Inflammatory macrophage (primary cell): ENCODE measurements around the gene HPD.
"Not testable (repeated sequence)": the region's sequence is repeated elsewhere in the genome, so short reads cannot be mapped to it uniquely, and the experiment has no call there.

ENCODE experiments used
- DNase-seq, 2 donors: peaks; one replicate each; pipeline ENCODE4 v3.0.0-alpha.2; 2020 to 2022

The HPD gene

DNA sequence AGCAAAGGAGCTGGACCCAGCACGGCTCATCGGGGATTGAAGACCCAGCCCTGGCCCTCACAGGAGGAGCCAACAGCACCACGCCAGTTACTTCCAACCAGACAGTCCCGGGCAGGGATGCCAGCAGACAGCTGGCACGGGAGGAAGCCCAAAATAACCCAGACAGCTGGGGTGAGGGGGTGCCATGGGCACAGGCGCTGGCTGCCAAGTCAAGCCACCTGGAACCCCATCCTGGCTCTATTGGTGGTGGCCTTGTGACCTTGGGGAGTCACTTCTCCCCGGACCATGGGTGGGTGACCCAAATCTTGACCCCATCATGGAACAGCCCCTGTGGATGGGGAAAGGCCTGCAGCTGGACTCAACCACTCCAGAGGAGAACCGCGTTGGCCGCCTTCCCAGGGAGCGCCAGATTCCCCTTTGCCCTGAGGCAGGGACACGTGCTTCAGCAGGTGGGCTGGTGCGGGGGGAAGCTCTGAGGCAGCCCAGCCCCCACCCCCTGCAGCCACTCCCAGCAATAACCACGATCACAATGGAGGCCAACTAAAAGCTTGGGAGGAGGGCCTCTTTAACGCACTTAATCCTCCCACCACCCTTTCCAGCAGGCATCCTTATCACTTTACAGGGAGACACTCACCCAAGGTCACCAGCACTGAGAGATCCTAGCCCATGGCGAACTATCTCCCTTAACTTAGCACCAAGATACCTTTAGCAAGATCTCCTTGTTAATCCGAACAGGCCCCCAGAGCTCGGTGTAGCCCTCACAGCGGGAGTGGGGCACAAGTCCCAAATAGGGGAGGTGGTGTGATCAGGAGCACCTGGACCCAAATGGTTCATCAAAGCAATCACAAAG is 60.5 kb downstream of the HPD start:
- no peak for DNase-seq

DNA sequence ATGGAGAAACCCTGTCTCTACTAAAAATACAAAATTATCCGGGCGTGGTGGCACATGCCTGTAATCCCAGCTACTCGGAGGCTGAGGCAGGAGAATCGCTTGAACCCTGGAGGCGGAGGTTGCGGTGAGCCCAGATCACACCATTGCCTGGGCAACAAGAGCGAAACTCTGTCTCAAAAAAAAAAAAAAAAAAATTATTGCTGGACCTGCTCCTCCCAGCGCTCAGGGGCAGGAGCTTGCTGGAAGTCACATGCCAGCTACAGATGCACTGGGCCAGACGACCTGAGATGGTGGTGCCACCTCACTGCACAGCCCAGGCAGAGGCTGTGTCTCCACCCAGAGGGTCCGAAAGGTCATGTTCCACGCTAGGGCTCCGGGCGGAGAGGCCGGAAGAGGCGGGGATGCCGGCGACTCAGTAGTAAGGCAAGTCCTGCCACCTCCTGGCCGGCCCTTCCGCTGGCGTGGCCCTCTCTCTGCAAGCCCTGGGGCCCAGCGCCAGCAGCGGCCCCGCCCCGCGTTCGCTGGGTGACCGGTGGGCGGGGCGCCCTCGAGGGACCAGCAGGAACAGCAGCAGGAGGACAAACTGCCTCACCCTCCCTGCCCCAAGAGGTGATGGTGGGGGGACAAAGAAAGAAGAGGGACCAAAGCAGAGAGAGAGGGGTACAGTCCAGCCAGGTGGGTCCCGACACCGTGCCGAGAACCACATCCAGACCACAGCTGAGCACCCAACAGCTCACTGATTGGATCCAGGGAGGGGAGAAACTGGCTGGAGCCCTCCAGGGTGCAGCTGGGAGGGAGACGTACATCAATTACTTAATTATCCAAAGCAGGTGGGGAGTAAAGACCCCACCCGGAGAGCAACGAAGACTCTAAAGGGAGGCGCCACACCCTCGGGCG is 61.6 kb downstream of the HPD start:
- peak; percentile 72 for DNase-seq

DNA sequence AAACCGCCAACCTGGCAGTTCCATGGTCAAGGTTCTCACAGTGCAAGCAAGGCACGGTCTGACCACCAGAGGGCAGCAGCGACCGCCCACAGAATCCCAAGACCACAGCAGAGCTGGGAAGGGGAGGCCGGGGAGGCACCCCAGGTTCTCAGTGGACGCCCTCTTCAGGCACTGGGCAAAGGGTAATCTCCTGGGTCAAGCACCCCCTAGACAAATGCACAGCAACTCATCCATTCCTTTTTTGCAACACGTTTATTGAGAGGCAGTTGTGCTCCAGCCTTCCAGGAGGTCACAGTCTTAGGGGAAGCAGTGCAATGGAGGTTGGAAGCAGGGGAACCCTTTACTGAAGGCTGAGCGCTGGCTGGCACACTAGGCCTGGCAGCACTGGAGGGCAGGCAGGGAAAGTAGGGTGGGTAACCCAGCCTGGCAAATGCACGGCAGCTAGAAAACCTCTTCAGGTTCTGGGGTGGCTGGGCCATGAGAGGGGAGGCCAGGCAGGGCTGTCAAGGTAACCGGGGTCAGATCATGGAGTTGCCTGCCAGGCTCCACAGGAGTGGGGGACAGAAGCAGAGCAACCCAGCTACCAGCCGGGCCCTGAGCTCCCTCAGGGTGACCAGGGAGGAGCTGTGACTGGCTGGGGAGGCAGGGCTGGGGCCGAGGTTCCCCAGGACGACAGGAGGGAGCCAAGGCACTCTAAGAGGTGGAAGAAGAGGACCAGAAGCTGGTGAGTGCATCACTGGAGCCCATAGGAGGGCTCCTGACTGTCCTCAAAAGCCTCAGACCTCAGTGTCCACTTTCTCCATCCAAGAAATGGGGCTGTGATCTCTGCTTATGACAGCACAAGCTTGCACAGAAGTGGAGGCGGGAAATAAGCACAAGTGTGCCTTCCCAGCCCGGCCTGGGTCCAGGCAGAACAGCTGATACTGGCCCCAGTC is 63.4 kb downstream of the HPD start:
- peak; percentile 86 for DNase-seq

DNA sequence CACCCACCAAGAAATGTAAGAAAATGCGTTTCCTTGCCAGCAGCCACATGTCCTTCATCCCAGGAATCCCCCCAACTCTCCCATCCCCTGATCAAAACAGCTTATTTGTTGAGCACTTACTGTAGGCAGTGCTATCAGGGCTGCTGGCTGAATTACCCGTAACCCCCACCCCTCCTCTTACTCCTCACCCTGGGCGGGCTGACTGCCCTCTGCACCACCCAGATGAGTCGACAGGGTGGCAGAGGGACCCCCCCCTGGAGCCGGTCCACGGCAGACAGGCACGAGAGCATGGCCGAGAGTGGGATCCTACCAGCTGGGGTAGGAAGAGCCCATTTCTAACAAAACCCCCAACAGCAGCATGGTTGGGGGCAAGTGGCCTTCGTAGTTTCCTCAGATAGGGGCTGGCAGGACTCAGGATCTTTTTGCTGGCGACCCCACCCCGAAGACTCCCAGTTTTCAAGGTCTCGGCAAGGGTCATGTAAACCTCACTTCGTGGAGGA is 64.1 kb downstream of the HPD start:
- no peak for DNase-seq

DNA sequence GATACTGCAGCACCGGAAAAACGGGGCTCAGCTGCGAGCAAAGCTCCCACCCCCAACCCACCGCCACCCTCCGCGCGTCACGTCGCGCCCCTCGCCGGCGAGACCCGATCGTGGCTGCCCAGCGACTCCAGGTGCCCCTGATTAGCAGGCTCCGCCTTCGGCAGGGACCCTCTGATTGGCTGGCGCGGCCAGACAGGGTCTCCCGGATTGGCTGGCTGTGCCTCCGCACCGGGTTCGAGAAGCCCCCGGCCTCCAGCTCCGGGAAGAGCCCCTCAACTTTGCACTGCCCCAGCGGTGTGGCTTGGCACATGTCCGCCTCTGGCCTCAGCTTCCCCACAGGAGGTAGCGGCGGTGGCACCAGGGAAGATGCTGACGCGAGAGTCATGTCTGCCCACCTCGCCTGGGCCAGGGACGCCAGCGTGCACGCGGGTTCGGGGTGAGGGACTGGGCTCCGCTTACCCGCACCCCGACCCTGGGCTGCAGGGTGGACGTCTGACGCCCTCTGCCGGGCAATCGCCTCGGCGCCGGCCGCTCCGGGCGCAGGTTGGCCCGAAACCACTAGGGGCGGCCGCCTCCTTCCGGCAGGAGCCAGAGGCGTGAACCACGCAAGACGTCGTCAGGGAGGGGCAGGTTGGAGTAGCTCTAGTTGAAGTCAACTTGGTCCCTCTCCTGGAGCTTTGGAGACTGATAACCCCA is 64.7 kb downstream of the HPD start:
- DNase-seq: peak; percentile 96

DNA sequence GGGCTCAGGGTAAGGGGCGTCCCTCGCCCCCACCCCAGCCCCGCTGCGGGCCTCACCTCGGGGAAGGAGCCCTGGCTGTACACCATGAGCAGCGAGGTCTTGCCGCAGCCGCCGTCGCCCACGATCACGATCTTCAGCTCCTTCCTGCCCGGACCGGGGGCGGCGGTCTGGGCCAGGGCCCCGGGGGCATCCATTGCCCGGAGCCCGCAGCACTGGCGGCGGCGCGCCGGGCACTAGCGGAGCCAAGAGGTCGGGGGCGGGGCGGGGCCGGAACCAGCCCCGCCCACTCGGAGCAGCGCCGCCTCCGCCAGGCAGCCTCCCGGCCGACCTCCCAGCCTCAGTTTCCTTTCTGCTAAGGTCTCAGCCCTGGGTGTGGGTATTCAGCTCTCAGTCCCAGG is 65.2 kb downstream of the HPD start, which contains the start of gene RHOF:
Gene RHOF (minus strand): TSS at position 249 of the 398 bp plus-strand sequence. CDS start 55 bp downstream, at position 194.
- peak; percentile 51 to 82 for DNase-seq

DNA sequence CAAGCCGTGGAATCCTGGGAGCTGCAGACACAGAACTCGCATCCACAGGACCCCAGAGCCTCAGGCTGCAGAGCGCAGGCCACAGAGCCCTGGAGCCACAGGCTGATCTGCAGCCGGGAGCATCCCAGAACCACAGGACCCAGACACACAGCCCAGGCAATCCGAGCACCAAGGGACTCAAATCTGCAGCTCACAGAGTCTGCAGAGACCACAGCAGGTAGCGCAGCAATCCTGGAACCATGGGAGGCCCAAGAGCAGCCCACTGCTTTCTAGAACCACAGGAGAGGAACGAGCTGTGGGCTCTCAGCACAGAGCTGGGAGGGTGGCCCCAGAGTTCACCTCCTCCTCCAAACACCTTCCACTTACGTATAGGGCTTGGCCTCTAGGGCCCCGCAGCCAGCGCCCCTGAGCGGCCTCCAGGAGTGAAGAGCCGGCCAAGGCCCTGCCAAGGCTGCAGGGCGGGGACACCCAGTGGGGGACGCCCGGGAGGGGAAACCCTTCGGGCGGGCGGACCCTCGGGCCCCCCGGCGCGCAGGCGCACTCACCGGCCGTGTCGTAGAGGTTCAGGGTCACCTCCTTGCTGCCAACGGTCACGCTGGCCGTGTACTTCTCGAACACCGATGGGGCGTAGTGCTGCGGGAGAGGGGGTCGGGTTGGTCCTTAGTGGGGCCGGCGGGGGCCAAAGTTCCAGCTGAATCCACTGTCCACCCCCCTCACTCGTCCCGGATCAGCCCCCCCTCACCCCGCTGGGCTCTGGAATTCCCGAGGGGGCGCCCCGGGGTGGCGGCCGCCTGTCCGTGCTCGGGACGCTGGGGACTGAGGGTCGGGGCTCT is 65.8 kb downstream of the HPD start:
- no peak for DNase-seq

DNA sequence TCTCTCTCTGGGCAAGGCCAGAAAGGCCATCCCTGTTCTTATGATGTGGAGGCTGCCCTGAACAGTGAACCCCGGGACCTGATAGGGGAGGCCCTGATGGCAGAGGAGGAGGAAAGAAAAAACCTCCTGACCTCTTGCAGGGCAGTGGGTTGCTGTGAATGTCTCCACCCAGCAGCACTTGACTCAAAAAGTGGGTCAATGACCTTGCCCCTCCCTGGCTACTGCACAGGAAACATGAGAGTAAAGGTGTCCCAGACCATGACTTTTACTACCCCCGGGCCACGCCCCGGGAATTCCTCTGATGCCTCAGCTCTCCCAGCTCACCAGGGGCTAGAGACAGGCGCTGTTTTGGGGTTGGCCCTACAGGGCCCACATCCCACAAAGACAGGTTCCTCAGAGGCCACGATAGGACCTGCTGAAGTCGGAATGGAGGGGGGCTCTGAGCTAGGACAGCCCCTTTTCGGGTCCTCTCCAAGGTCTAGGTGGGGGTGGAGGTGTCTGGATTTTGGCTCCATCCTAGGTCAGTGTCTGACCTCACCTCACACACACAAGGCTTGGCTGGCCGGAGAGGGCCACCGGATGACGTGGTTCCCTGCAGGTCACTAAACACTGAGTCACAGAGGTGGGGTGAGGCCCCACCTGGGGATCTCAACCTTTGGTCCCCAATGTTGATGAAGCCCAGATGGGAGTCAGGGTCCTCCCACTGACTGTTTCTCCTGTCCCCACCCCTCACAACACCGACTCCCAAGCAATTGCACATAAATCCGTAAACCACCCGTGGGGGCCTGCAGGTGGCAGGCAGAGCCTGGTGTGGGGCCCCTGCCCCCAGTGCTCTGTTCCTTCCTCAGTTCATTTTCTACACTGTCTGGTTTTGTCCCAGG is 66.7 kb downstream of the HPD start:
- no peak for DNase-seq

DNA sequence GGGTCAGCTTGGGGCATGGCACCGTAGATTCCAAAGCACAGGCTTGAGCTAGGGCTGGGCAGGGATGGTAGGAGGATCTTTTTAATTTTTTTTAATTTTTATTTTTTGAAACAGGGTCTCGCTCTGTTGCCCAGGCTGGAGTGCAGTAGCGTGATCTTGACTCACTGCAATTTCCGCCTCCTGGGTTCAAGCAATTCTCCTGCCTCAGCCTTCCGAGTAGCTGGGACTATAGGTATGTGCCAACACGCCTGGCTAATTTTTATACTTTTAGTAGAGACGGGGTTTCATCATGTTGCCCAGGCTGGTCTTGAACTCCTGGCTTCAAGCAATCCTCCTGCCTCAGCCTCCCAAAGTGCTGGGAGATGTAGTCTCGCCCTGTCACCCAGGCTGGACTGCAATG is 67.9 kb downstream of the HPD start:
- not testable (repeated sequence) for DNase-seq

DNA sequence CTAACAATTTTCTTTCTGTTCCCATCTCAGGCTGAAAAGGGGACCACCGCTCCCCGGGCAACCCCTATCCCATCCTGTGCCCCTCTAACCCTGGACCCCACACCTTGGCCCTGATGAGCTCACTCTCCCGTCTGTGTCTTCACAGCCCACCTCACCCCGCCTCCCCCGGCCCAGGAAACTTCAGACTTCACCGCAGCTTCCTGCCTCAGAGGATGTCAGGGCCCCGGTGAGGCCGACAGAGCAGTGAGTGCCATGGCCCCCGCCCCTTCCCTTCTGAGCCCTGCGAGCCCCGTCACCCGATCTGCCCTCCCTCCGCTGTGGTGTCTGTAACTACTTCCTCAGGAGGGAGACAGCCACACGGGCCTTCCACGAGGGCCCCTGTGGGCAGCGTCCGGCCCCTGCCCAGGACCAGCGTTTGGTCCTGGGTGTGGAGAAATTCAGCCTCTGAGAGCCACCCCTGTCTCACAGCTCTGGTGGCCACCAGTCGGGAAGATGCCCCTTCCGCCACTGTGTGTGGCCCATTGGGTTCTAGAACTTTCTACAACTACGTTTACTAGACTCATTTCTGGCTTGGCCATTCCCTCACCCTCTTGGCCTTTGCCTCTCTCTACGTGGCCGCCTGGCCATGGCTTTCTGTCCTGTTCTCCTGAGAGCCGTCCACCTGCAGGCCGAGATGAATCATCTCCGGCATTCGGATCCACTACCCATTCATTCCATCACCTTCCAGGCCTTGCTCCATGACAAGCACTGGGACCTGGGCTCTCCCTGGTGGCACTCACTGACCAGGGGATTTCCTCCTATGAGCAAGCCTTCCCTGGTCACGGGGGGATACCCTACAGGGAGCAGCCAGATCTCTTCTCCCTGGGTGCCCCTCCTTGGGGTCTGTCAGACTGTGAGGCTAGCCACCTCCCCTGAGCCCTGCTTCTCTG is 68.6 kb downstream of the HPD start:
- peak; percentile 89 to 94 for DNase-seq
